ENCODE measurements around the gene ACAA1.
A peak's percentile ranks its signal among the peaks of the same experiment; 100 is the strongest.
"Not testable (repeated sequence)": the region's sequence is repeated elsewhere in the genome, so short reads cannot be mapped to it uniquely, and the experiment has no call there.

ACAA1 gene, protein sequence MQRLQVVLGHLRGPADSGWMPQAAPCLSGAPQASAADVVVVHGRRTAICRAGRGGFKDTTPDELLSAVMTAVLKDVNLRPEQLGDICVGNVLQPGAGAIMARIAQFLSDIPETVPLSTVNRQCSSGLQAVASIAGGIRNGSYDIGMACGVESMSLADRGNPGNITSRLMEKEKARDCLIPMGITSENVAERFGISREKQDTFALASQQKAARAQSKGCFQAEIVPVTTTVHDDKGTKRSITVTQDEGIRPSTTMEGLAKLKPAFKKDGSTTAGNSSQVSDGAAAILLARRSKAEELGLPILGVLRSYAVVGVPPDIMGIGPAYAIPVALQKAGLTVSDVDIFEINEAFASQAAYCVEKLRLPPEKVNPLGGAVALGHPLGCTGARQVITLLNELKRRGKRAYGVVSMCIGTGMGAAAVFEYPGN

DNA sequence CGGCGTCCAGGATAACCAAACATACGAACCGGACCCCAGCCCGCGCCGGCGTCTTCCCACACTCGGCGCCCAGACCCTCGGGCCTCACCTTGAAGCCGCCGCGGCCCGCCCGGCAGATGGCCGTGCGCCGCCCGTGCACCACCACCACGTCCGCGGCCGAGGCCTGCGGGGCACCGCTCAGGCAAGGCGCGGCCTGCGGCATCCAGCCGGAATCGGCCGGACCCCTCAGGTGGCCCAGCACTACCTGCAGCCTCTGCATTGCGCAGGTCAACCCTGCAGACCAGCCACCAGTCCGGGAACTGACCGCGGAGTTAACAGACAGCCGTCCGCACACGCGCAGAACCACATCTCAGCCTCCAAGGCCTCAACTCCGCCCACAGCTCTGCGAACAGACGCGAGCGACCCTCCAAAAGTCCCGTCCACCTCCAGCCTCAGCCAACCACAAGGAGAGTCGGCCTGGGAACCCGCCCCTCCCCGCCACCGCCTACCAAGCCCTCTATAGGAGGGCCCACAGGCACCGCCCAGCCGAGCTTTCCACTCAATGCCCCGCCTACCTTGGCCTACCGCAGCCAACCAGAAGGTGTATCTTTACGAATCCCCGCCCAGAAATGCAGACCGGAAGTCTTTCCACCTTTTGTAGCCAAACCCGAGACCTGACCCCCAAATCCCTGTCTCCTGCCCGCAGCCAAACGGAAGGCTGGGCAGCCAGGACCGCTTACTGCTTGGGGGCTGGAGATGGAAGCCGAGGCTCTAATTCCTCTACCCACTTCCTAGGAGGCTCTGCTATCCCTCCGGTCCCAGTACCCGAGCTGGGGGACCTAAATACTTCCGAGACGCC is at the start of gene ACAA1:
Gene ACAA1, minus strand, starts transcription at position 351 of the 838 bp plus-strand sequence. Its CDS starts 92 bp downstream, at position 259.
- DNase-seq, result peak; percentile 98

- DNase-seq, result no peak
Measured at GRCh38 chr3:38177181-38177580, 40.3 kb upstream of the ACAA1 start.

DNA sequence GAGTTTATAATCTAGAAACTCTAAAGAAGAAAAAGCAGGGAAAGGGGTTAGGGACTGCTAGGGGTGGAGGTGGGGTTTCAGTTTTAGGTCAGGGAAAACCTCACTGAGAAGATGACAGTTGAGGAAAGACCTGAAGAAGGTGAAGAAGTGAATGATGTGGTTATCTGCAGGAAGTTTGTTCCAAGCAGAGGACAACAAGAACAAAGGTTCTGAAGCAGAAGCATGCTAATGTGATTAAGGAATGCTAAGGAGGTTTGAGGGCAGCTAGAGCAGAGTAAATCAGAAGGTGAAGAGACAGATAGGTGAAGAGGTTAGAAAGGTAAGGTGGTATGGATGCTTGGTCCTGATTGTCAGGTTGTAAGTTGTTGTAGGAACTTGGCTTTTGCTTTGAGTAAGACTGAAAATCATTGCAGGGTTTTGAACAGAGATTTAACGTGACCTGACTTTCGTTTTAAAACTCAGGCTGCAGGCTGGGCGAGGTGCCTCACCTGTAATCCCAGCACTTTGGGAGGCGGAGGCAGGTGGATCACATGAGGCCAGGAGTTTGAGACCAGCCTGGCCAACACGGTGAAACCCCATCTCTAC is 37.0 kb upstream of the ACAA1 start:
- no peak for DNase-seq

- no peak for DNase-seq
Measured at GRCh38 chr3:38171622-38172021, 34.7 kb upstream of the ACAA1 start.

GRCh38 chr3:38170722-38171121 is 33.8 kb upstream of the ACAA1 start:
- DNase-seq, result no peak

GRCh38 chr3:38169027-38169317 is 32.0 kb upstream of the ACAA1 start:
- DNase-seq, result no peak

- DNase-seq, result no peak
Measured at GRCh38 chr3:38168151-38169026, 31.5 kb upstream of the ACAA1 start.

GRCh38 chr3:38167591-38167990 is 30.7 kb upstream of the ACAA1 start:
- no peak for DNase-seq

- no peak for DNase-seq
Measured at GRCh38 chr3:38165722-38166387, 28.9 kb upstream of the ACAA1 start.

GRCh38 chr3:38164952-38165721 is 28.2 kb upstream of the ACAA1 start, which contains the start of gene OXSR1:
Gene OXSR1, plus strand, starts transcription at chr3:38165537. Its CDS starts 340 bp downstream, at chr3:38165877.
- peak; percentile 99 for DNase-seq

GRCh38 chr3:38164643-38164951 is 27.7 kb upstream of the ACAA1 start:
- no peak for DNase-seq

GRCh38 chr3:38163841-38164642 is 27.1 kb upstream of the ACAA1 start:
- no peak for DNase-seq

GRCh38 chr3:38163117-38163840 is 26.4 kb upstream of the ACAA1 start:
- DNase-seq, result no peak

DNA sequence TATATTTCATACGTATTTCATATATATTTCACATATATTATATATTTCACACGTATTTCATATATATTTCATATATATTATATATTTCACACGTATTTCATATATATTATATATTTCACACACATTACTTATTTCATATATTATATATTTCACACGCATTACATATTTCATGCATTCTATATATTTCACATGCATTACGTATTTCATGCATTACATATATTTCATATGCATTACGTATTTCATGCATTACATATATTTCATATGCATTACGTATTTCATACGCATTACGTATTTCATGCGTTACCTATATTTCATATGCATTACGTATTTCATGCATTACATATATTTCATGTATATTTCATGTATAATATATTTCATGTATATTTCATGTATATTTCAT is 23.8 kb upstream of the ACAA1 start:
- not testable (repeated sequence) for DNase-seq

- DNase-seq, result no peak
Measured at GRCh38 chr3:38158472-38158871, 21.5 kb upstream of the ACAA1 start.

DNA sequence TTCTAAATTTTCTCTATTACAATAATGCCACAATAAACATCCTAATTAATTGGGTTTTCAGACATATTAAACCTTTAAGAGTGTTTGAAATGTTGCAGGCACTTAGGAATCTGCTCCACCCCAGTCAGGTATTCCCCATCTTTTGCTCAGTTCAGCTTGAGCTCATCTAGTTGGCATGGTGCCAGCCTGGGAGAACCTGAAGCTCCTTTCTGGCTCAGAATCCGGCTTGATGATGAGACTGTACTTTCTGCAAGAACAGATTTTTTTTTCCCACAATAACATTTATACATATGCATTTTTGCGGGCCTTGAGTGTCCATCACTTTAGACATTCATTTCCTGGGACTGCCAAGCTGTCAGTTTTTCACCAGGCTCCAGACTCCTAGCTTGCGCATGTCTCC is 20.7 kb upstream of the ACAA1 start:
- DNase-seq, result no peak

DNA sequence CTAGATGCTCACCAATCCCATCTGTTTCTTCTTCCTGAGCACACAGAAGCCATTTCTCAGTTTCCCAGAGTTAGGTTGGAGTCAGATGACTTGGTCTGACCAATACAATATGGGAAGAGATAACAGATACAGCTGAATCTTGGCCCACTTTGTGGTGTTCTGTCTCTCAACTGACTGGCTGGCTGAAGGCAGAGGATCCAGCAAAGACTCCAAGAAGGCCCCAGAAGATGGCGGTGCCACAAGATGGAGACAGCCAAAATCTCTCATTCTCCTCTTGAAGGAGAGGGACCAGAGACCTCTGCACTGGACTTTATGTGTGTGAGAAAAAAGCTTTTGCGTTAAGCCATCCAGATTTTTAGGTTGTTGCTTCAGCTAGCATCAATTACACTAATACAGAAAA is 20.2 kb upstream of the ACAA1 start:
- no peak for DNase-seq

- DNase-seq, result no peak
Measured at GRCh38 chr3:38155825-38156224, 18.9 kb upstream of the ACAA1 start.

- no peak for DNase-seq
Measured at GRCh38 chr3:38154625-38155255, 17.8 kb upstream of the ACAA1 start.
